Rectal smooth muscle tissue (tissue), 1 donor: ENCODE measurements around the gene MAP2K3.

Source experiments
- H3K27ac ChIP-seq: one replicate; pipeline ENCODE4 v1.7.0; 2013; ENCODE audit warnings: low read depth, low read length, inconsistent platforms
- H3K27me3 ChIP-seq: one replicate; pipeline ENCODE4 v1.7.0; 2013; ENCODE audit warnings: low read length; ENCODE audit not compliant: control insufficient read depth, insufficient read depth
- H3K36me3 ChIP-seq: one replicate; pipeline ENCODE4 v1.7.0; 2013; ENCODE audit warnings: low read length; ENCODE audit not compliant: control insufficient read depth, insufficient read depth
- H3K4me1 ChIP-seq: one replicate; pipeline ENCODE4 v1.7.0; 2013; ENCODE audit warnings: low read length; ENCODE audit not compliant: control insufficient read depth, insufficient read depth
- H3K4me3 ChIP-seq: one replicate; pipeline ENCODE4 v1.7.0; 2013; ENCODE audit warnings: low read length
- H3K9ac ChIP-seq: one replicate; pipeline ENCODE4 v1.7.0; 2013; ENCODE audit warnings: low read length

The MAP2K3 gene

GRCh38 chr17:21287703-21288449, 3.4 kb downstream of the MAP2K3 start:
- H3K36me3 ChIP-seq: no peaks in the 10 kb centered on the region
- H3K4me3 ChIP-seq: peak overlapping the region; percentile 67
- peak overlapping the region; percentile 58 for H3K9ac ChIP-seq
- no peaks in the 10 kb centered on the region for H3K27me3 ChIP-seq
- H3K27ac ChIP-seq: peak overlapping the region; percentile 93
- peaks cover 40% of the 10 kb centered on the region for H3K4me1 ChIP-seq

- H3K27ac ChIP-seq: peak overlapping the region; percentile 93
- H3K9ac ChIP-seq: no peak overlapping the region
- H3K27me3 ChIP-seq: no peaks in the 10 kb centered on the region
- no peaks in the 10 kb centered on the region for H3K36me3 ChIP-seq
- H3K4me1 ChIP-seq: peaks cover 38% of the 10 kb centered on the region
- peak overlapping the region; percentile 67 for H3K4me3 ChIP-seq
Observed at GRCh38 chr17:21288571-21289017, 4.1 kb downstream of the MAP2K3 start.

DNA sequence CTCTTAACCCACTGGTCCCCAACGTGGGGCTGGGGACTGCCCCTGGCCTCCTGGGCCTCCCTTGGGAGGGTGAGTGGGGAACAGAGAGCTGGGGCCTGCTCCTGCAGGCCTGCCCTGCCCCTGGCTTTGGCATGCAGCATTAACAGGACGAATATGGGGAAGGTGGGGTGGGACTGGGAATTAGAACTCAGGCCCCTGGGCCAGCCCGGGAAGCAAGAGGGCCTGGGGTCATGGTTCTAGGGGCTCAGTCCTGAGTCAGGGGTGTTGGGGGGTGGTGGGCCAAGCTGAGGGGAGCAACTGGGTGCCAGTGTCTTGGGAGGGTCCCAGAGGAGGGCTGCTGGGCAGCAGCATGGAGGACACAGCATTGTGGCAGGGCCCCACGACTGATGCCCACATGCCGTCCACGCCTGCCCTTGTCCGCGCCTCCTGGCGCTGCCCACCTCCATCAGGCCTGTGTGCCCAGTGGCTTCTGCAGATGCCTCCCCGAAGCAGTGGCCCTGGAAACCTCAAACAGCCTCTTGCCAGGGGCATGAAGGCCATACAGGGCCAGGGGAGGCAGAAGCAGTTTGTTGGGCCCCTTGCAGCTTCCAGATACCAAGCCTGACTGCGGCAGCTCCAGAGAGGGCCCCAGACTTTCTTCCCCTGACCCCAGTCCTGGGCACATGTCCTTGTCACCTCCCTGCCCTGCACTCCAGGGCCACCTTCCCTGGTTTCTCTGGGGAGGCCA, 4.8 kb downstream of the MAP2K3 start:
- Histone ChIP-seq H3K4me1 (peaks cover 35% of the 10 kb centered on the region), H3K4me3 (no peak overlapping the region), H3K27me3 (no peaks in the 10 kb centered on the region), H3K9ac (no peak overlapping the region), H3K27ac (peak overlapping the region; percentile 59), H3K36me3 (no peaks in the 10 kb centered on the region)

GRCh38 chr17:21289902-21290571, 5.5 kb downstream of the MAP2K3 start:
- Histone ChIP-seq H3K9ac (no peak overlapping the region), H3K27ac (peak overlapping the region; percentile 59), H3K4me3 (no peak overlapping the region), H3K4me1 (peaks cover 35% of the 10 kb centered on the region), H3K36me3 (no peaks in the 10 kb centered on the region), H3K27me3 (no peaks in the 10 kb centered on the region)

- no peaks in the 10 kb centered on the region for H3K36me3 ChIP-seq
- H3K4me3 ChIP-seq: no peak overlapping the region
- no peaks in the 10 kb centered on the region for H3K27me3 ChIP-seq
- H3K27ac ChIP-seq: no peak overlapping the region
- H3K4me1 ChIP-seq: peaks cover 32% of the 10 kb centered on the region
- H3K9ac ChIP-seq: no peak overlapping the region
Observed at GRCh38 chr17:21291357-21291756, 6.8 kb downstream of the MAP2K3 start.

DNA sequence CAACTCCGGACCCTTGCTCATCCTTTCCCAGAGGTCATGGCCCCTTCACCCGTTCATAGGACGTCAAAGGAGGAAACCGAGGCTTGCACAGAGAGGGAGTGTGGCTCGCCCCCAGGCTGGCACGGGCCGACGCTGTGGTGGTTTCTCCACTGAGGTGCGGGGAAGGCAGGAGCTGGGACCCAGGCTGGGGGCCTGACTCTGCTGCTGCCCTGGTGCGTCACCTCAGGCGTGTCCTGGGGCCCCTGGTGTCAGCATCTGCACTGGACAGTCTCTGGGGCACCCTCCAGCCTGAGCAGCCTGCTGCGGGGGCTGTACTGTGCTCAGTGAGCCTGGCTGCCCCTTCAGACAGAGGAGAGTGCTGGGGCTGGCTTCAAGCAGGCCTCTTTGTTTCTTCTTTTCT, 7.4 kb downstream of the MAP2K3 start:
- no peaks in the 10 kb centered on the region for H3K36me3 ChIP-seq
- no peak overlapping the region for H3K4me3 ChIP-seq
- H3K27ac ChIP-seq: no peak overlapping the region
- H3K4me1 ChIP-seq: peaks cover 28% of the 10 kb centered on the region
- no peaks in the 10 kb centered on the region for H3K27me3 ChIP-seq
- no peak overlapping the region for H3K9ac ChIP-seq

- Histone ChIP-seq H3K4me3 (no peak overlapping the region), H3K36me3 (no peaks in the 10 kb centered on the region), H3K27me3 (no peaks in the 10 kb centered on the region), H3K9ac (no peak overlapping the region), H3K27ac (no peak overlapping the region), H3K4me1 (peaks cover 17% of the 10 kb centered on the region)
Observed at GRCh38 chr17:21292867-21293830, 8.6 kb downstream of the MAP2K3 start.

- H3K4me1 ChIP-seq: peaks cover 11% of the 10 kb centered on the region
- H3K27ac ChIP-seq: no peak overlapping the region
- H3K9ac ChIP-seq: no peak overlapping the region
- H3K4me3 ChIP-seq: no peak overlapping the region
- H3K36me3 ChIP-seq: peaks cover under 1% of the 10 kb centered on the region
- no peaks in the 10 kb centered on the region for H3K27me3 ChIP-seq
Observed at GRCh38 chr17:21293831-21294210, 9.3 kb downstream of the MAP2K3 start.

GRCh38 chr17:21294321-21295035, 10.0 kb downstream of the MAP2K3 start:
- Histone ChIP-seq H3K4me1 (peaks cover 9% of the 10 kb centered on the region), H3K27ac (no peak overlapping the region), H3K36me3 (peaks cover 4% of the 10 kb centered on the region), H3K4me3 (no peak overlapping the region), H3K27me3 (no peaks in the 10 kb centered on the region), H3K9ac (no peak overlapping the region)

DNA sequence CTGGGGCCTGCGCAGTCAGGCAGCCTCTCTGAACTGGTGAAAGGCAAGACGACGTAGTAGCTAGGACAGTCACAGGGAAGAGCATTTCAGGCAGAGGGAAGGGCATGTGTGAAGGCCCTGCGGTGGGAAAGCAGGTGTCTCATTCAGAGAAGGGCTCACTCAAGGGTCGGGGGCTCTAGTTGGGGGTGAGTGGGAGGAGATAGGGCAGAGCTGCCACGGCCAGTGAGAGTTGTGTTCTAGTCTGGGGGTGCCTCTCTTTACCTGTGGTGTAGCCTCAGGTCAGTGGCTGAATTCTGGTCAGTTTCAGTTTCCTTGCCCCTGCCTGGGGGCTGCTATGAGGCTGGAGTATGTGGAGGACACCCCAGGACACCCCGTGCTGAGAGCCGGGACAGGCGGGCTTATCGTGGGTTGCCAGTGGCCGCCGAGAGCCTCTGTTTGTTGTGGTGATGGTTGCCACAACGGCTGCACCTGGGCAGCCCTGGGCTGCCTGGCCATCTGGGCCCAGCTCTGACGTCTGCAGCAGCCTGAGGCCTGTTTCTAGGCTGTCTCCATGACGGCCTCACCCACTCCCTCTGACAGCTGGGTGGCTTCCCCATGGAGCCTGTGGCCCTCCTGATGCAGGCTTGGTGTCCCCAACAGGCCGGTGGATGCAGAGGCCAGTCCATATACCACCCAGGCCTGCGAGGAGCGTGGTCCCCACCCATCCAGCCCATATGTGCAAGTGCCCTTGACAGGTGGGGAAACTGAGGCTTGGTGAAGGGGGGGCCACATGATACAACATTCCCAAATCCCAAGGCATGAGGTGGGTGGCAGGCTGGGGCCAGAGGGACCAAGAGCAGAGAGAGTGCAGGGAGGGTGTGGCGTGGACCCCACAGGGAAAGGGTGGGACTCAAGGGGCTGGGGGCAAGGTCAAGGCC, 10.8 kb downstream of the MAP2K3 start:
- Histone ChIP-seq H3K36me3 (peaks cover 9% of the 10 kb centered on the region), H3K4me1 (peaks cover 1% of the 10 kb centered on the region), H3K9ac (no peak overlapping the region), H3K27me3 (no peaks in the 10 kb centered on the region), H3K4me3 (no peak overlapping the region), H3K27ac (no peak overlapping the region)
